CD4-positive, alpha-beta T cell (primary cell): ENCODE results near the gene LYPLAL1. TPM values are rescaled to one million over a fixed set of nuclear protein-coding genes. Genes with fewer than 3 reads are reported as not detected.

Source experiments
- ATAC-seq: fragments of 200-7000 bp; cut with Tn5 transposase; one replicate; pipeline ENCODE4 v1.10.0; 2022; ENCODE audit warnings: mild to moderate bottlenecking; ENCODE audit not compliant: poor library complexity
- CTCF ChIA-PET: fragments of 350-600 bp; sonication (Branson Sonifier 250); formaldehyde crosslinking; loops from one replicate; lab custom pipeline; 2021; ENCODE audit warnings: antibody characterized with exemption, inconsistent platforms; lab: Charles Lee
- POLR2A ChIA-PET: fragments of 350-600 bp; sonication (Branson Sonifier 250); formaldehyde crosslinking; loops from one replicate; lab custom pipeline; 2021; ENCODE audit warnings: antibody characterized with exemption, inconsistent platforms; lab: Charles Lee
- DNase-seq, 14 experiments: peaks; one replicate each; pipeline ENCODE4 v3.0.0-alpha.2; 2013 to 2020; ENCODE audit warnings: mixed read lengths in 2 of 14
- H3K27ac ChIP-seq, 2 donors: one replicate each; pipeline versions ENCODE4 v1.5.1 to v1.7.0; 2013; ENCODE audit warnings: low read length in 2 of 2, low read depth in 1 of 2, mild to moderate bottlenecking in 1 of 2
- H3K27me3 ChIP-seq, 2 experiments: 1 replicate in 1 of 2; 2 replicates in 1 of 2; pipeline versions ENCODE4 v1.6.1 to v1.7.0; 2013; ENCODE audit warnings: low read length in 2 of 2, control low read depth in 1 of 2, mild to moderate bottlenecking in 1 of 2, moderate library complexity in 1 of 2; ENCODE audit not compliant: insufficient read depth in 2 of 2, control insufficient read depth in 1 of 2
- H3K36me3 ChIP-seq: one replicate; pipeline ENCODE4 v1.6.1; 2013; ENCODE audit warnings: low read length, control low read depth; ENCODE audit not compliant: insufficient read depth
- H3K4me1 ChIP-seq: one replicate; pipeline ENCODE4 v1.6.1; 2013; ENCODE audit warnings: low read length, control low read depth; ENCODE audit not compliant: insufficient read depth
- H3K4me3 ChIP-seq: one replicate; pipeline ENCODE4 v1.5.1; 2013; ENCODE audit warnings: mild to moderate bottlenecking, low read length, moderate library complexity
- H3K9me3 ChIP-seq, 2 experiments: 1 replicate in 1 of 2; 2 replicates in 1 of 2; pipeline versions ENCODE4 v1.6.1 to v1.7.0; 2013; ENCODE audit warnings: low read length in 2 of 2, mild to moderate bottlenecking in 2 of 2, control low read depth in 1 of 2, moderate library complexity in 1 of 2; ENCODE audit not compliant: control insufficient read depth in 1 of 2, insufficient read depth in 1 of 2
- H3K27ac Mint-ChIP-seq: one replicate; pipeline ENCODE4 v1.8.0; 2020; ENCODE audit warnings: mixed read lengths
- H3K27me3 Mint-ChIP-seq: one replicate; pipeline ENCODE4 v1.8.0; 2021; ENCODE audit warnings: mixed read lengths
- H3K36me3 Mint-ChIP-seq: one replicate; pipeline ENCODE4 v1.8.0; 2021; ENCODE audit warnings: low read depth, mixed read lengths
- H3K4me1 Mint-ChIP-seq: one replicate; pipeline ENCODE4 v1.8.0; 2021; ENCODE audit warnings: low read depth, mixed read lengths
- H3K4me3 Mint-ChIP-seq: one replicate; pipeline ENCODE4 v1.8.0; 2020; ENCODE audit warnings: mild to moderate bottlenecking, mixed read lengths
- H3K9me3 Mint-ChIP-seq: one replicate; pipeline ENCODE4 v1.8.0; 2020; ENCODE audit warnings: mixed read lengths
- CTCF ChIP-seq: fragments of 200-600 bp; IDR thresholded peaks from one replicate; pipeline ENCODE4 v1.8.0; 2022; ENCODE audit warnings: antibody characterized with exemption, mild to moderate bottlenecking
- intact Hi-C, 2 experiments: fragments of 100-400 bp; cut with DNase I in 1 of 2; cut with micrococcal nuclease in 1 of 2; formaldehyde crosslinking; loops; one replicate each; pipeline versions ENCODE4 v1.15.1 to v1.9.0; 2023 to 2025; cut with DNase I, micrococcal nuclease
- total RNA-seq, 174 experiments: library from RNA in 2 of 174; stranded (reverse) in 2 of 174; gene quantifications; one replicate each; pipeline ENCODE4 v1.2.3 and lab custom pipeline; 2021 to 2026

Gene LYPLAL1
- total RNA-seq, 2 experiments from 2014 or later = 8.2 to 10.0 TPM

- ATAC-seq (no peak), DNase-seq (no peak)
- H3K4me1 Mint-ChIP-seq = no peaks in the 10 kb centered on the region
- Histone ChIP-seq H3K36me3 (no peaks in the 10 kb centered on the region), H3K27me3 (no peaks in the 10 kb centered on the region), H3K27ac (no peak overlapping the region), H3K4me3 (no peak overlapping the region), H3K9me3 (no peaks in the 10 kb centered on the region), H3K4me1 (no peaks in the 10 kb centered on the region)
- ChIA-PET POLR2A (no interaction called here), CTCF (no interaction called here)
- no peak for TF ChIP-seq CTCF
- no peak overlapping the region for H3K4me3 Mint-ChIP-seq
- no peaks in the 10 kb centered on the region for H3K9me3 Mint-ChIP-seq
- no peak overlapping the region for H3K27ac Mint-ChIP-seq
- no peaks in the 10 kb centered on the region for H3K36me3 Mint-ChIP-seq
- intact Hi-C loops = no loop called here
- H3K27me3 Mint-ChIP-seq = no peaks in the 10 kb centered on the region
Observed at GRCh38 chr1:219143735-219144134, 29.9 kb upstream of the LYPLAL1 start.

- POLR2A ChIA-PET = no interaction called here
- Histone ChIP-seq H3K4me3 (no peak overlapping the region), H3K36me3 (no peaks in the 10 kb centered on the region), H3K27ac (no peak overlapping the region), H3K27me3 (no peaks in the 10 kb centered on the region), H3K4me1 (no peaks in the 10 kb centered on the region), H3K9me3 (no peaks in the 10 kb centered on the region)
- Mint-ChIP-seq H3K27ac (no peak overlapping the region), H3K27me3 (no peaks in the 10 kb centered on the region), H3K36me3 (no peaks in the 10 kb centered on the region), H3K4me3 (no peak overlapping the region), H3K4me1 (no peaks in the 10 kb centered on the region), H3K9me3 (no peaks in the 10 kb centered on the region)
- DNase-seq (peak in 3 of 14 experiments; percentile 6 to 27 (median 12)), ATAC-seq (no peak)
- CTCF ChIA-PET = no interaction called here
- TF ChIP-seq CTCF = no peak
- intact Hi-C loops = no loop called here
Observed at GRCh38 chr1:219144658-219145315, 28.9 kb upstream of the LYPLAL1 start.

GRCh38 chr1:219147571-219148019, 26.1 kb upstream of the LYPLAL1 start:
- DNase-seq = no peak
- TF ChIP-seq CTCF = no peak
- ChIA-PET CTCF (no interaction called here), POLR2A (no interaction called here)
- Histone ChIP-seq H3K36me3 (no peaks in the 10 kb centered on the region), H3K4me1 (no peaks in the 10 kb centered on the region), H3K27me3 (peaks cover 0 to 3% of the 10 kb centered on the region in 2 experiments), H3K4me3 (no peak overlapping the region), H3K27ac (no peak overlapping the region), H3K9me3 (no peaks in the 10 kb centered on the region)
- peaks cover under 1% of the 10 kb centered on the region for H3K27me3 Mint-ChIP-seq
- H3K4me3 Mint-ChIP-seq = no peak overlapping the region
- no peaks in the 10 kb centered on the region for H3K4me1 Mint-ChIP-seq
- H3K36me3 Mint-ChIP-seq = no peaks in the 10 kb centered on the region
- ATAC-seq = no peak
- intact Hi-C loops = no loop called here
- no peaks in the 10 kb centered on the region for H3K9me3 Mint-ChIP-seq
- no peak overlapping the region for H3K27ac Mint-ChIP-seq
